Loucy (cell line): Measurements from ENCODE around the gene ALPK3.

Experiments
- H2AFZ ChIP-seq: fragments of 200-600 bp; sonication (generic); 2 replicates; pipeline ENCODE4 v1.6.0; 2016; ENCODE audit warnings: antibody characterized with exemption, mild to moderate bottlenecking, low read length, moderate library complexity
- H3F3A ChIP-seq: fragments of 200-600 bp; 2 replicates; pipeline ENCODE4 v1.6.0; 2016; ENCODE audit warnings: antibody characterized with exemption, low read depth, mild to moderate bottlenecking
- H3K27me3 ChIP-seq: fragments of 200-600 bp; sonication (generic); 2 replicates; pipeline ENCODE4 v1.6.1; 2014; ENCODE audit warnings: low read length, mild to moderate bottlenecking; ENCODE audit not compliant: insufficient read depth, poor library complexity, severe bottlenecking
- H3K36me3 ChIP-seq: fragments of 200-600 bp; sonication (generic); 2 replicates; pipeline ENCODE4 v1.6.1; 2016; ENCODE audit warnings: low read length; ENCODE audit not compliant: insufficient read depth
- H3K4me1 ChIP-seq: fragments of 200-600 bp; sonication (generic); 2 replicates; pipeline ENCODE4 v1.5.1; 2014; ENCODE audit warnings: low read length, mild to moderate bottlenecking; ENCODE audit not compliant: insufficient read depth, poor library complexity, severe bottlenecking
- H3K4me2 ChIP-seq: fragments of 200-600 bp; sonication (generic); 2 replicates; pipeline ENCODE4 v1.6.0; 2014; ENCODE audit warnings: antibody characterized with exemption, low read length, low read depth, mild to moderate bottlenecking; ENCODE audit not compliant: poor library complexity, severe bottlenecking
- H3K4me3 ChIP-seq: fragments of 200-600 bp; sonication (generic); 2 replicates; pipeline ENCODE4 v1.5.1; 2014; ENCODE audit warnings: low read length, mild to moderate bottlenecking, mixed read lengths; ENCODE audit not compliant: poor library complexity, severe bottlenecking
- H3K79me2 ChIP-seq: fragments of 200-600 bp; sonication (generic); 2 replicates; pipeline ENCODE4 v1.6.1; 2014; ENCODE audit warnings: low read length; ENCODE audit not compliant: insufficient read depth
- H3K9ac ChIP-seq: fragments of 200-600 bp; sonication (generic); 2 replicates; pipeline ENCODE4 v1.6.0; 2014; ENCODE audit warnings: mild to moderate bottlenecking, low read depth, low read length, moderate library complexity; ENCODE audit not compliant: poor library complexity, severe bottlenecking
- H3K9me2 ChIP-seq: fragments of 200-600 bp; sonication (generic); replicated peaks from 2 replicates; pipeline ENCODE4 v1.6.1; 2016; ENCODE audit warnings: low read depth, low read length, mixed read lengths
- H3K9me3 ChIP-seq: fragments of 200-600 bp; sonication (generic); 2 replicates; pipeline ENCODE4 v1.6.1; 2014; ENCODE audit warnings: mild to moderate bottlenecking, antibody characterized with exemption, low read length, low read depth; ENCODE audit not compliant: insufficient read depth
- H4K20me1 ChIP-seq: fragments of 200-600 bp; sonication (generic); 2 replicates; pipeline ENCODE4 v1.6.0; 2014; ENCODE audit warnings: antibody characterized with exemption, low read length, mild to moderate bottlenecking; ENCODE audit not compliant: insufficient read depth, poor library complexity, severe bottlenecking
- CTCF ChIP-seq: fragments of 200-600 bp; sonication (generic); conservative IDR thresholded peaks from 2 replicates; pipeline ENCODE4 v1.5.1; 2014; ENCODE audit warnings: mild to moderate bottlenecking, antibody characterized with exemption, low read length
- EZH2phosphoT487 ChIP-seq: fragments of 200-600 bp; IDR thresholded peaks from 2 replicates; pipeline ENCODE4 v1.6.1; 2018; ENCODE audit warnings: antibody characterized with exemption, mild to moderate bottlenecking, moderate library complexity, borderline replicate concordance

ALPK3 gene

DNA sequence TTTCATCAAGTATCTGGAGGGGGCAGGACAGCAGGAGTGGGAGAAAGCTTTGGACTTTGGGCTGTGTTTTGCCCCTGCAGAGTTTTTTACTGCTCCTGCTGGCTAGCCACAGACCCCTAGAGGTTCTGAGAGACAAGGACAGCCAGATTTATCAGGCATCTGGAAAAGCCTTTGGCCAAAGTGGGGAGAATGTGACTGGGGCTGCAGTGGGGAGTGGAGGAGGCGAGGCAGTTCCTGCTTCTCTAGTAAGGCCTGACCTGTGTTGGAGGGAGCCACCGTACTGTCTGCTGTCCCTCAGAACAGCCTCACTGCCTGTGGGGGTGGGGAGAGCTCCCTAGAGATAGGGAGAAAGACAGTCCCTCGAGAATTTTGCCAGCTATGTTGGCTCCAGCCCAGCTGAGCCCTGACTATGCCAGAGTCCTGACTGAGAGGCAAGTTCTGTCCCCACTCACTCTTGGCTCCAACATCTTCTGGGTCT, 2.2 kb downstream of the ALPK3 start:
- Histone ChIP-seq H3K9me3 (no peaks in the 10 kb centered on the region), H3K9ac (no peak overlapping the region), H3K9me2 (no peaks in the 10 kb centered on the region), H3K4me3 (no peak overlapping the region), H3K4me2 (no peak overlapping the region), H3K36me3 (no peaks in the 10 kb centered on the region), H2AFZ (no peak overlapping the region), H3K4me1 (peaks cover 13% of the 10 kb centered on the region), H4K20me1 (no peaks in the 10 kb centered on the region), H3F3A (no peaks in the 10 kb centered on the region), H3K79me2 (no peaks in the 10 kb centered on the region), H3K27me3 (no peaks in the 10 kb centered on the region)
- TF ChIP-seq EZH2phosphoT487 (no peak), CTCF (no peak; the same call in 1 of the 2 replicates)

DNA sequence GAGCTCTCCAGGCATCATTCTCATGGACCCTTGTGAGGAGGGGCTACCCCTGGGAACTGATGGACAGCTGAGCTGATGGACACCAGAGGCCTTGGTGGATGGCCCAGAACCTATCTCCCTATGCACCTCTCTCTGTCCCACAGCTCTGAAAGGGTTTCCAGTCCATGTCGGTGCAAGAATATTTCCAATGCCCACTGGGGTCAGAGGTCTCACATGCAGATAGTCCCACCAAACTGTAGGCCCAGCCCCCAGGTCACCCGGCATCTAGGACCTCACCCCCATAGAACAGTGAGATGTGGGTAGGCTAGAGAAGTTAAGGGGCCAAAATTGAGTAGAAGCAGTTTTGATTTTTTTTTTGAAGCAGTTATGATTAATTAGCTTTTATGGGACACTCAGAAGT, 2.6 kb downstream of the ALPK3 start:
- TF ChIP-seq EZH2phosphoT487 (no peak), CTCF (no peak)
- H3K9me2 ChIP-seq: no peaks in the 10 kb centered on the region
- H3K79me2 ChIP-seq: no peaks in the 10 kb centered on the region
- no peak overlapping the region for H3K4me3 ChIP-seq
- peaks cover 13% of the 10 kb centered on the region for H3K4me1 ChIP-seq
- H2AFZ ChIP-seq: no peak overlapping the region
- no peaks in the 10 kb centered on the region for H3K27me3 ChIP-seq
- H3K36me3 ChIP-seq: no peaks in the 10 kb centered on the region
- H3K9me3 ChIP-seq: no peaks in the 10 kb centered on the region
- no peaks in the 10 kb centered on the region for H3F3A ChIP-seq
- H3K4me2 ChIP-seq: no peak overlapping the region
- H4K20me1 ChIP-seq: no peaks in the 10 kb centered on the region
- no peak overlapping the region for H3K9ac ChIP-seq

DNA sequence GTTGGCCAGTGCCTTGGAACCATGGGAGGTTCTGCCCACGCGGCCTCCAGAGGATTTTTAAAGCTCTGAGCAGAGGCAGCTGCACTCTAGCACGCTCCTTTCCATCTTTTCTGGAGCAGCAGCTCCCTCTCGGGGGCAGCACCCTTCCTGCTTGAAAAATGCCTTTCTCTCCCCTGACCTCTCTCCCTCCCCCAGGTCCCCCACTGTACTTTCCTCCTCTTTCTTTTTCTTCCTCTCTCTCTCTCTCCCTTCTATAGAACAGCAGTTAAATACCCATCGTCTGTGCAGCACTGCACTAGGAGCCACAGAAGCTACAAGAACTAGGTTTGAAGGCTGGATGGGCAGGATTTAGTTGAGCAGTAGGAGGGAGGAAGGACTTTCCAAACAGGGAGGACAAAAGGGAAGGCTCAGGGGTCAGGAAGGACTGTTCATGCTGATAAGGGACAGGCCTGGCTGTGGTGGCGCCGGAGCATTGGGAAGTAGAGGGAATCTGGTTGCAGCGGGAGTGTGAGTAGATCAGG, 4.4 kb downstream of the ALPK3 start:
- H2AFZ ChIP-seq: no peak overlapping the region
- no peaks in the 10 kb centered on the region for H4K20me1 ChIP-seq
- no peaks in the 10 kb centered on the region for H3K27me3 ChIP-seq
- H3K4me3 ChIP-seq: no peak overlapping the region
- TF ChIP-seq CTCF: no peak
- TF ChIP-seq EZH2phosphoT487: no peak
- H3K4me1 ChIP-seq: peaks cover 13% of the 10 kb centered on the region
- no peaks in the 10 kb centered on the region for H3F3A ChIP-seq
- no peaks in the 10 kb centered on the region for H3K79me2 ChIP-seq
- H3K4me2 ChIP-seq: no peak overlapping the region
- H3K36me3 ChIP-seq: no peaks in the 10 kb centered on the region
- no peaks in the 10 kb centered on the region for H3K9me3 ChIP-seq
- no peaks in the 10 kb centered on the region for H3K9me2 ChIP-seq
- no peak overlapping the region for H3K9ac ChIP-seq
